ENCODE data around the gene OR6A2.

The OR6A2 gene

GRCh38 chr11:6828103-6828502 is 28.6 kb upstream of the OR6A2 start:
- no peak for DNase-seq (ENCODE audit: low read depth)
- no peak for TF ChIP-seq CTCF (IDR thresholded peaks at IDR 0.05; ENCODE audit: insufficient read depth, low read depth, low read length, missing control alignments)
- H3K4me3 ChIP-seq (ENCODE audit: low read depth, low read length) = no peak overlapping the region

- no peak for DNase-seq (ENCODE audit: low read depth)
- H3K4me3 ChIP-seq (ENCODE audit: low read depth, low read length) = no peak overlapping the region
- no peak for TF ChIP-seq CTCF (IDR thresholded peaks at IDR 0.05; ENCODE audit: insufficient read depth, low read depth, low read length, missing control alignments)
Observed at GRCh38 chr11:6825231-6825744, 25.8 kb upstream of the OR6A2 start.

GRCh38 chr11:6824136-6824823 is 24.8 kb upstream of the OR6A2 start:
- no peak for TF ChIP-seq CTCF (IDR thresholded peaks at IDR 0.05; ENCODE audit: insufficient read depth, low read depth, low read length, missing control alignments)
- no peak overlapping the region for H3K4me3 ChIP-seq (ENCODE audit: low read depth, low read length)
- no peak for DNase-seq (ENCODE audit: low read depth)

GRCh38 chr11:6818967-6819366 is 19.5 kb upstream of the OR6A2 start:
- no peak for TF ChIP-seq CTCF (IDR thresholded peaks at IDR 0.05; ENCODE audit: insufficient read depth, low read depth, low read length, missing control alignments)
- no peak overlapping the region for H3K4me3 ChIP-seq (ENCODE audit: low read depth, low read length)
- DNase-seq (ENCODE audit: low read depth) = no peak

GRCh38 chr11:6817694-6818093 is 18.2 kb upstream of the OR6A2 start:
- TF ChIP-seq CTCF (IDR thresholded peaks at IDR 0.05; ENCODE audit: insufficient read depth, low read depth, low read length, missing control alignments) = no peak
- DNase-seq (ENCODE audit: low read depth) = no peak
- no peak overlapping the region for H3K4me3 ChIP-seq (ENCODE audit: low read depth, low read length)

- no peak for TF ChIP-seq CTCF (IDR thresholded peaks at IDR 0.05; ENCODE audit: insufficient read depth, low read depth, low read length, missing control alignments)
- DNase-seq (ENCODE audit: low read depth) = no peak
Observed at GRCh38 chr11:6813656-6814055, 14.2 kb upstream of the OR6A2 start.

More at GRCh38 chr11:6813656-6814055, 14.2 kb upstream of the OR6A2 start:
- H3K4me3 ChIP-seq (ENCODE audit: low read depth, low read length) = no peak overlapping the region

Data from GM12865 (cell line).